Endothelial cell of umbilical vein (primary cell): Measurements from ENCODE around the gene CEP128. TPM values are rescaled to one million over a fixed set of nuclear protein-coding genes. Genes with fewer than 3 reads are reported as not detected.

Experiments
- BruUV-seq: library from RNA; stranded (reverse); fragments of 400-500 nt; replicated peaks from 2 replicates; lab custom pipeline; 2021; lab: Mats Ljungman, UMichigan
- CTCF ChIA-PET: fragments of 300-600, 350-600 bp; sonication (Branson Sonifier 250); formaldehyde crosslinking; loops from one replicate; lab custom pipeline; 2021; ENCODE audit warnings: antibody characterized with exemption, inconsistent platforms; lab: Charles Lee
- POLR2A ChIA-PET: fragments of 300-600, 350-600 bp; sonication (Branson Sonifier 250); formaldehyde crosslinking; loops from one replicate; lab custom pipeline; 2021; ENCODE audit warnings: antibody characterized with exemption, inconsistent platforms; lab: Charles Lee
- DNase-seq: peaks from one replicate; pipeline ENCODE4 v3.0.0-alpha.2; 2011; ENCODE audit warnings: low read depth, low spot score
- FAIRE-seq: peaks from 2 replicates; lab custom pipeline; 2011; peaks lifted over from hg19 to GRCh38; lab: Jason Lieb, UNC
- H2AFZ ChIP-seq: 2 replicates; pipeline ENCODE4 v1.6.0; 2012; ENCODE audit warnings: low read depth, low read length, control low read depth, inconsistent platforms
- H3K27ac ChIP-seq: 2 replicates; pipeline ENCODE4 v1.5.1; 2011; ENCODE audit warnings: low read depth, mild to moderate bottlenecking, control low read depth, low read length, moderate library complexity; ENCODE audit not compliant: insufficient read depth
- H3K27me3 ChIP-seq, 2 experiments: 2 replicates each; pipeline versions ENCODE4 v1.6.0 to v1.6.1; 2011; ENCODE audit warnings: low read length in 2 of 2, mixed read lengths in 1 of 2; ENCODE audit not compliant: control insufficient read depth in 2 of 2, insufficient read depth in 2 of 2
- H3K36me3 ChIP-seq, 2 experiments: 2 replicates in 1 of 2; 3 replicates in 1 of 2; pipeline ENCODE4 v1.5.1; 2011; ENCODE audit warnings: low read length in 2 of 2, mild to moderate bottlenecking in 1 of 2, moderate library complexity in 1 of 2; ENCODE audit not compliant: control insufficient read depth in 2 of 2, insufficient read depth in 2 of 2; ENCODE audit errors: extremely low read depth in 1 of 2
- H3K4me1 ChIP-seq: 3 replicates; pipeline ENCODE4 v1.5.1; 2011; ENCODE audit warnings: mild to moderate bottlenecking, low read length; ENCODE audit not compliant: control insufficient read depth, insufficient read depth; ENCODE audit errors: extremely low read depth
- H3K4me2 ChIP-seq: 2 replicates; pipeline ENCODE4 v1.6.1; 2011; ENCODE audit warnings: low read length, control low read depth, mixed read lengths; ENCODE audit not compliant: insufficient read depth
- H3K4me3 ChIP-seq, 3 experiments: fragments of 200-600 bp in 1 of 3; sonication (generic), shearing (Covaris generic) in 1 of 3; replicated peaks in 1 of 3; 2 replicates each; pipeline ENCODE4 v1.5.1; 2011 to 2016; ENCODE audit warnings: control low read depth in 3 of 3, low read length in 3 of 3, mild to moderate bottlenecking in 2 of 3, inconsistent platforms in 1 of 3, low read depth in 1 of 3, moderate library complexity in 1 of 3; ENCODE audit not compliant: insufficient read depth in 1 of 3
- H3K79me2 ChIP-seq: 2 replicates; pipeline ENCODE4 v1.6.0; 2012; ENCODE audit warnings: low read length, inconsistent platforms; ENCODE audit not compliant: control insufficient read depth, insufficient read depth
- H3K9ac ChIP-seq: replicated peaks from 2 replicates; pipeline ENCODE3; 2011; ENCODE audit warnings: low read length, control low read depth; ENCODE audit not compliant: insufficient read depth; ENCODE audit errors: extremely low read depth
- H3K9me1 ChIP-seq: replicated peaks from 3 replicates; pipeline ENCODE4 v1.6.0; 2011; ENCODE audit warnings: mild to moderate bottlenecking, low read length; ENCODE audit not compliant: control insufficient read depth, insufficient read depth; ENCODE audit errors: extremely low read depth
- H3K9me3 ChIP-seq: replicated peaks from 2 replicates; pipeline ENCODE4 v1.5.1; 2012; ENCODE audit warnings: low read length, inconsistent platforms; ENCODE audit not compliant: control insufficient read depth, insufficient read depth
- H4K20me1 ChIP-seq: replicated peaks from 2 replicates; pipeline ENCODE3; 2011; ENCODE audit warnings: mild to moderate bottlenecking, low read length; ENCODE audit not compliant: control insufficient read depth, insufficient read depth; ENCODE audit errors: extremely low read depth
- EZH2 ChIP-seq: IDR thresholded peaks from 2 replicates; pipeline ENCODE4 v1.6.1; 2012; ENCODE audit warnings: borderline replicate concordance, low read depth, mild to moderate bottlenecking, moderate library complexity, low read length, inconsistent platforms; ENCODE audit not compliant: severe bottlenecking
- FOS ChIP-seq: IDR thresholded peaks from 2 replicates; pipeline ENCODE4 v1.6.1; 2011; ENCODE audit warnings: mild to moderate bottlenecking, low read length, moderate library complexity, borderline replicate concordance; ENCODE audit not compliant: insufficient read depth
- GATA2 ChIP-seq: IDR thresholded peaks from 2 replicates; pipeline ENCODE4 v1.7.0; 2011; ENCODE audit warnings: low read depth, mild to moderate bottlenecking, moderate library complexity, mixed read lengths, low read length; ENCODE audit not compliant: insufficient read length, insufficient read depth
- JUN ChIP-seq: IDR thresholded peaks from 2 replicates; pipeline ENCODE4 v1.6.1; 2011; ENCODE audit warnings: borderline replicate concordance, low read depth; ENCODE audit not compliant: insufficient read length, insufficient read depth
- MAX ChIP-seq: IDR thresholded peaks from 2 replicates; pipeline ENCODE4 v1.6.1; 2011; ENCODE audit not compliant: insufficient read depth, insufficient read length
- MYC ChIP-seq: IDR thresholded peaks from one replicate; pipeline ENCODE4 v1.6.1; 2011; ENCODE audit warnings: mild to moderate bottlenecking, low read depth, low read length
- POLR2A ChIP-seq: IDR thresholded peaks from 2 replicates; pipeline ENCODE4 v1.6.1; 2012; ENCODE audit warnings: low read depth, mild to moderate bottlenecking, control low read depth, low read length
- POLR2AphosphoS5 ChIP-seq: IDR thresholded peaks from 2 replicates; pipeline ENCODE4 v1.6.1; 2012; ENCODE audit warnings: low read depth, mild to moderate bottlenecking, control low read depth, low read length, moderate library complexity; ENCODE audit not compliant: insufficient read depth
- dilution Hi-C: fragments of 300-500 bp; cut with MboI; formaldehyde crosslinking; loops from one replicate; pipeline ENCODE4 v1.15.0; 2019; ENCODE audit warnings: low sequenced_read_pairs; ENCODE audit not compliant: extremely low pct_ligation_motif_present
- intact Hi-C: fragments of 100-400 bp; cut with micrococcal nuclease; formaldehyde crosslinking; loops from one replicate; pipeline ENCODE4 v1.10.0; 2022
- polyA plus RNA-seq, 4 experiments: library from polyadenylated mRNA; depleted of rRNA in 3 of 4; stranded (reverse) in 3 of 4; unstranded in 1 of 4; fragments of >200 nt; gene quantifications; 2 replicates each; pipeline versions ENCODE4 v1.2.1 to v1.2.3, GENCODE V29; 2011 to 2012; ENCODE audit warnings: missing spikeins in 1 of 4
- total RNA-seq: library from RNA; stranded (reverse); gene quantifications from 2 replicates; pipeline ENCODE4 v1.2.3, GENCODE V29; 2021
- TF ChIP-seq, protein P1 (sequence below), 2 donors: IDR thresholded peaks; 1 replicate in 1 of 2; 2 replicates in 1 of 2; pipeline ENCODE4 v1.5.1; 2011; ENCODE audit warnings: low read length in 2 of 2, mild to moderate bottlenecking in 2 of 2, moderate library complexity in 2 of 2, control low read depth in 1 of 2, inconsistent platforms in 1 of 2, low read depth in 1 of 2; ENCODE audit not compliant: insufficient read depth in 1 of 2; ENCODE audit errors: extremely low read depth in 1 of 2

The CEP128 gene
- total and polyA plus RNA-seq, 2 donors (not counting 3 experiments of a cell fraction or from before 2014, with no cell fraction given) = 0.91 to 23.7 TPM

DNA sequence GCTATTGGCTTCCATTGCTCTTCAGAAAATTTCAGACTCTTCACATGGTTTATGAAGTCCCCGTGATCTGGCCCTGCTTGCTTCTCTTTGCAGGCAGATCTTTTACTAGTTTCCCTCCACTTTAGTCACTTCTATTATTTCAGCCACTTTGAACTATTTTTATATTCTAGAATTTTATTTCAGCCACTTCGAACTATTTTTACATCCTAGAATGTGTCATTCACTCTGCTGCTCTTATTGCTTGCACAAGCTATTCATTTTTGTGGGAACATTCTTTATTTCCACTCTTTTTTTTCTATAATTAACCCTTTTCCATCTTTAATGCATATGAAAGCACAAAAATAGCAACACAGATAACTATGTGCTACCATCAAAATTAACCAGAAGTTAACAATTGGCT lies 38.4 kb upstream of the CEP128 start:
- no peaks in the 10 kb centered on the region for H3K9me1 ChIP-seq
- no peak for FAIRE-seq
- H3K27ac ChIP-seq = no peak overlapping the region
- no peak for DNase-seq
- H3K4me1 ChIP-seq = no peaks in the 10 kb centered on the region
- dilution Hi-C loops (no loop called here), intact Hi-C loops (no loop called here)
- H3K27me3 ChIP-seq = no peaks in the 10 kb centered on the region
- TF ChIP-seq GATA2 (no peak), POLR2AphosphoS5 (no peak), POLR2A (no peak), MYC (no peak), MAX (no peak), JUN (no peak), FOS (no peak), EZH2 (no peak)
- TF ChIP-seq, protein P1, sequence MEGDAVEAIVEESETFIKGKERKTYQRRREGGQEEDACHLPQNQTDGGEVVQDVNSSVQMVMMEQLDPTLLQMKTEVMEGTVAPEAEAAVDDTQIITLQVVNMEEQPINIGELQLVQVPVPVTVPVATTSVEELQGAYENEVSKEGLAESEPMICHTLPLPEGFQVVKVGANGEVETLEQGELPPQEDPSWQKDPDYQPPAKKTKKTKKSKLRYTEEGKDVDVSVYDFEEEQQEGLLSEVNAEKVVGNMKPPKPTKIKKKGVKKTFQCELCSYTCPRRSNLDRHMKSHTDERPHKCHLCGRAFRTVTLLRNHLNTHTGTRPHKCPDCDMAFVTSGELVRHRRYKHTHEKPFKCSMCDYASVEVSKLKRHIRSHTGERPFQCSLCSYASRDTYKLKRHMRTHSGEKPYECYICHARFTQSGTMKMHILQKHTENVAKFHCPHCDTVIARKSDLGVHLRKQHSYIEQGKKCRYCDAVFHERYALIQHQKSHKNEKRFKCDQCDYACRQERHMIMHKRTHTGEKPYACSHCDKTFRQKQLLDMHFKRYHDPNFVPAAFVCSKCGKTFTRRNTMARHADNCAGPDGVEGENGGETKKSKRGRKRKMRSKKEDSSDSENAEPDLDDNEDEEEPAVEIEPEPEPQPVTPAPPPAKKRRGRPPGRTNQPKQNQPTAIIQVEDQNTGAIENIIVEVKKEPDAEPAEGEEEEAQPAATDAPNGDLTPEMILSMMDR (IDR thresholded peaks at IDR 0.05; ENCODE audit: extremely low read depth in 1 of 2, insufficient read depth in 1 of 2, low read depth in 1 of 2, low read length in 2 of 2) = no peak
- H3K9me3 ChIP-seq = no peaks in the 10 kb centered on the region
- no peaks in the 10 kb centered on the region for H3K79me2 ChIP-seq
- no peaks in the 10 kb centered on the region for H4K20me1 ChIP-seq
- H2AFZ ChIP-seq = no peak overlapping the region
- H3K9ac ChIP-seq = no peak overlapping the region
- ChIA-PET CTCF (interaction anchor here (1.5 kb wide), 1 partner anchor 17 kb away, joined by 5 read pairs; no protein-coding TSS in a partner anchor), POLR2A (no interaction called here)
- no TSS peak for BruUV-seq
- H3K36me3 ChIP-seq = no peaks in the 10 kb centered on the region
- no peak overlapping the region for H3K4me3 ChIP-seq
- no peak overlapping the region for H3K4me2 ChIP-seq
